ENCODE results near the gene LHPP.

The LHPP gene

DNA sequence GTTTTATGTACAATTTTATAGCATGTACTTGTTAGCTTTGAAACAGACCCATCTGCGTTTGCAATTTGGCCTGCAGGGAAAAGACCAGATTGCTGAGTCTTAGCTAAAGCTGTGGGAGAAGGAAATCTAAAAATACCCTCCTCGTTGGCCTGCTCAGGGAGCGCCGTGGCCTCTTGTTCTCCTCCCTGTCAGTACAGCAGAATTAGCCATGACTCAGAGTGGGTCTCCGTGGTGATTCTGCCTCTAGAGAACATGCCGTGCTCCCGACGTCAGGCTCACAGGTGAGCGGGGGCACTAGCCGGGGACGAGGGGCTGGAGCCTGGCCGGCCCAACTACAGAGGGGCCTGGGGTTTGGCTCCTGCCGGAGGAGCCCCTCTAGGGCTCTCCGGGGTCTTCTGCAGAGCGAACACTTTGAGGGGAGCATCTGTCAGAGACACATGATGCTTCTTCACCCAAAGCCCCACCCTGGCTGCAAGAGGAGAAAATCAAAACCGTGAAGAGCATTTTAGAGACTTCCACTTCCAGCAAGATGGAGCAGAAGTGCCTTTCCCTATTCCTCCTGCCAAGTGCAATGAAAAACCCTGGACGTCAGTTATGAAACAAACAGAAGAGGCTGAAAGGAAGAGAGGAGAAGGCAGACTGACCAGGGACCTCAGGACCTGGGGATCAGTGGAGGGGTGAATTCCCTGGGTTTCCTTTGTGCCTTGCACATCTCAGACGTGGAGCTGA, 98.9 kb downstream of the LHPP start:
- Histone ChIP-seq H3K27me3 (ENCODE audit: insufficient read depth, poor library complexity, severe bottlenecking) (no peaks in the 10 kb centered on the region), H3K27ac (replicated peaks) (no peak overlapping the region), H3K4me3 (replicated peaks; ENCODE audit: insufficient read depth, low read length) (no peak overlapping the region)
- TF ChIP-seq SPI1 (IDR thresholded peaks at IDR 0.05; ENCODE audit: borderline replicate concordance, low read depth) (no peak), GABPA (IDR thresholded peaks at IDR 0.05; ENCODE audit: low read depth) (no peak), POLR2AphosphoS5 (IDR thresholded peaks at IDR 0.05; ENCODE audit: low read depth) (no peak)
- TF ChIP-seq, protein P1, sequence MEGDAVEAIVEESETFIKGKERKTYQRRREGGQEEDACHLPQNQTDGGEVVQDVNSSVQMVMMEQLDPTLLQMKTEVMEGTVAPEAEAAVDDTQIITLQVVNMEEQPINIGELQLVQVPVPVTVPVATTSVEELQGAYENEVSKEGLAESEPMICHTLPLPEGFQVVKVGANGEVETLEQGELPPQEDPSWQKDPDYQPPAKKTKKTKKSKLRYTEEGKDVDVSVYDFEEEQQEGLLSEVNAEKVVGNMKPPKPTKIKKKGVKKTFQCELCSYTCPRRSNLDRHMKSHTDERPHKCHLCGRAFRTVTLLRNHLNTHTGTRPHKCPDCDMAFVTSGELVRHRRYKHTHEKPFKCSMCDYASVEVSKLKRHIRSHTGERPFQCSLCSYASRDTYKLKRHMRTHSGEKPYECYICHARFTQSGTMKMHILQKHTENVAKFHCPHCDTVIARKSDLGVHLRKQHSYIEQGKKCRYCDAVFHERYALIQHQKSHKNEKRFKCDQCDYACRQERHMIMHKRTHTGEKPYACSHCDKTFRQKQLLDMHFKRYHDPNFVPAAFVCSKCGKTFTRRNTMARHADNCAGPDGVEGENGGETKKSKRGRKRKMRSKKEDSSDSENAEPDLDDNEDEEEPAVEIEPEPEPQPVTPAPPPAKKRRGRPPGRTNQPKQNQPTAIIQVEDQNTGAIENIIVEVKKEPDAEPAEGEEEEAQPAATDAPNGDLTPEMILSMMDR (IDR thresholded peaks at IDR 0.05; ENCODE audit: insufficient read depth, low read length), result no peak
- TF ChIP-seq, protein P2, sequence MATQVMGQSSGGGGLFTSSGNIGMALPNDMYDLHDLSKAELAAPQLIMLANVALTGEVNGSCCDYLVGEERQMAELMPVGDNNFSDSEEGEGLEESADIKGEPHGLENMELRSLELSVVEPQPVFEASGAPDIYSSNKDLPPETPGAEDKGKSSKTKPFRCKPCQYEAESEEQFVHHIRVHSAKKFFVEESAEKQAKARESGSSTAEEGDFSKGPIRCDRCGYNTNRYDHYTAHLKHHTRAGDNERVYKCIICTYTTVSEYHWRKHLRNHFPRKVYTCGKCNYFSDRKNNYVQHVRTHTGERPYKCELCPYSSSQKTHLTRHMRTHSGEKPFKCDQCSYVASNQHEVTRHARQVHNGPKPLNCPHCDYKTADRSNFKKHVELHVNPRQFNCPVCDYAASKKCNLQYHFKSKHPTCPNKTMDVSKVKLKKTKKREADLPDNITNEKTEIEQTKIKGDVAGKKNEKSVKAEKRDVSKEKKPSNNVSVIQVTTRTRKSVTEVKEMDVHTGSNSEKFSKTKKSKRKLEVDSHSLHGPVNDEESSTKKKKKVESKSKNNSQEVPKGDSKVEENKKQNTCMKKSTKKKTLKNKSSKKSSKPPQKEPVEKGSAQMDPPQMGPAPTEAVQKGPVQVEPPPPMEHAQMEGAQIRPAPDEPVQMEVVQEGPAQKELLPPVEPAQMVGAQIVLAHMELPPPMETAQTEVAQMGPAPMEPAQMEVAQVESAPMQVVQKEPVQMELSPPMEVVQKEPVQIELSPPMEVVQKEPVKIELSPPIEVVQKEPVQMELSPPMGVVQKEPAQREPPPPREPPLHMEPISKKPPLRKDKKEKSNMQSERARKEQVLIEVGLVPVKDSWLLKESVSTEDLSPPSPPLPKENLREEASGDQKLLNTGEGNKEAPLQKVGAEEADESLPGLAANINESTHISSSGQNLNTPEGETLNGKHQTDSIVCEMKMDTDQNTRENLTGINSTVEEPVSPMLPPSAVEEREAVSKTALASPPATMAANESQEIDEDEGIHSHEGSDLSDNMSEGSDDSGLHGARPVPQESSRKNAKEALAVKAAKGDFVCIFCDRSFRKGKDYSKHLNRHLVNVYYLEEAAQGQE (IDR thresholded peaks at IDR 0.05; ENCODE audit: insufficient replicate concordance, low read depth), result no peak
- DNase-seq (ENCODE audit: low read depth in 1 of 2, low spot score in 1 of 2), result no peak

DNA sequence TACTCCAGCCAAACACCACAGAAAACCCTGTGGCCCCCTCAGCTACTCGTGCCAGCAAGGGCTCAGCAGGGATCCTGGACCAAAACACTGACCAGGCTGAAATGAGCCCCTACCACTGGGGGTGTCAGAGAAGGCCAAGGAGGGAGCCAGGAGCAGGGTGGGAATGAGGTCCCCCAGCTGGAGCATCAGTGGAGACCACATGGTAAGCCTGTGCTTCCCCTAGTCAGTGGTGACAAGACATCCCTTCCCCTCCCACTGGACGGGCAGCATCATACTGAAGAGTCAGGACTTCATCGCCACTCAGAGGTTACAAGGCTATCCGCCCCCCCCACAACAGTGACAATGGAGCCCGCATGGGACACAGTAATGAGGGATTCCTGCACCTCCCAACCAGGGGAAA, 99.6 kb downstream of the LHPP start:
- no peaks in the 10 kb centered on the region for H3K27me3 ChIP-seq (ENCODE audit: insufficient read depth, poor library complexity, severe bottlenecking)
- TF ChIP-seq, protein P1 (IDR thresholded peaks at IDR 0.05; ENCODE audit: insufficient read depth, low read length), result no peak
- TF ChIP-seq, protein P2 (IDR thresholded peaks at IDR 0.05; ENCODE audit: insufficient replicate concordance, low read depth), result no peak
- no peak for TF ChIP-seq GABPA (IDR thresholded peaks at IDR 0.05; ENCODE audit: low read depth)
- no peak for TF ChIP-seq POLR2AphosphoS5 (IDR thresholded peaks at IDR 0.05; ENCODE audit: low read depth)
- no peak for TF ChIP-seq SPI1 (IDR thresholded peaks at IDR 0.05; ENCODE audit: borderline replicate concordance, low read depth)
- no peak overlapping the region for H3K4me3 ChIP-seq (replicated peaks; ENCODE audit: insufficient read depth, low read length)
- no peak for DNase-seq (ENCODE audit: low read depth in 1 of 2, low spot score in 1 of 2)
- no peak overlapping the region for H3K27ac ChIP-seq (replicated peaks)

DNA sequence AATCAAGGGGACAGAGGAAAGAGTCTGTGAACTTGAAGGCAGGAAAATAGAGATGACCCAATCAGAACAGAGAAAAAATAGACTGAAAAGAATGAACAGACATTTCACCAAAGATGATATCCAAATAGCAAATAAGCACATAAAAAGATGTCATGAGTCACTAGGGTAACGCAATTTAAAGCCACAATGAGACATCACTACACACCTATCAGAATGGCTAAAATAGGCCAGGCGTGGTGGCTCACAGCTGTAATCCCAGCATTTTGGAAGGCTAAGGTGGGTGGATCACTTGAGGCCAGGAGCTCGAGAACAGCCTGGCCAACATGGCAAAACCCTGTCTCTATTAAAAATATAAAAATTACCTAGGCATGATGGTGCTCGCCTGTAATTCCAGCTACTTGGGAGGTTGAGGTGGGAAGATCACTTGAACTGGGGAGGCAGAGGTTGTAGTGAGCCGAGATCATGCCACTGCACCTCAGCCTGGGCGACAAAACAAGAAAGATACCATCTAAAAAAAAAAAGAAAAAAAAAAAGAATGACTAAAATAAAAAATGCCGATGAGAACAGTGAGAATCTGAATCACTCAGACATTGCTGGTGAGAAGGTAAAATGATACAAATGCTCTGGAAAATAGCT, 100.9 kb downstream of the LHPP start:
- H3K4me3 ChIP-seq (replicated peaks; ENCODE audit: insufficient read depth, low read length), result no peak overlapping the region
- no peak for TF ChIP-seq SPI1 (IDR thresholded peaks at IDR 0.05; ENCODE audit: borderline replicate concordance, low read depth)
- no peak for TF ChIP-seq POLR2AphosphoS5 (IDR thresholded peaks at IDR 0.05; ENCODE audit: low read depth)
- TF ChIP-seq, protein P1 (IDR thresholded peaks at IDR 0.05; ENCODE audit: insufficient read depth, low read length), result no peak
- TF ChIP-seq, protein P2 (IDR thresholded peaks at IDR 0.05; ENCODE audit: insufficient replicate concordance, low read depth), result no peak
- TF ChIP-seq GABPA (IDR thresholded peaks at IDR 0.05; ENCODE audit: low read depth), result no peak
- H3K27me3 ChIP-seq (ENCODE audit: insufficient read depth, poor library complexity, severe bottlenecking), result no peaks in the 10 kb centered on the region
- no peak for DNase-seq (ENCODE audit: low read depth in 1 of 2, low spot score in 1 of 2)
- no peak overlapping the region for H3K27ac ChIP-seq (replicated peaks)
